B cell (primary cell): ENCODE measurements around the gene MYL5. TPM values are rescaled to one million over a fixed set of nuclear protein-coding genes. Genes with fewer than 3 reads are reported as not detected.
"Not testable (repeated sequence)": the region's sequence is repeated elsewhere in the genome, so short reads cannot be mapped to it uniquely, and the experiment has no call there.

Experiments used
- ATAC-seq: fragments of 200-7000 bp; cut with Tn5 transposase; one replicate; pipeline ENCODE4 v1.10.0; 2021; ENCODE audit warnings: low read depth, mild to moderate bottlenecking, moderate number of reproducible peaks, moderate library complexity
- CTCF ChIA-PET: fragments of 350-600 bp; sonication (Branson Sonifier 250); formaldehyde crosslinking; loops from one replicate; lab custom pipeline; 2021; ENCODE audit warnings: antibody characterized with exemption, inconsistent platforms; lab: Charles Lee
- POLR2A ChIA-PET: fragments of 350-600 bp; sonication (Branson Sonifier 250); formaldehyde crosslinking; loops from one replicate; lab custom pipeline; 2021; ENCODE audit warnings: antibody characterized with exemption; lab: Charles Lee
- DNase-seq: peaks from one replicate; pipeline ENCODE4 v3.0.0; 2013
- H2AFZ ChIP-seq: 2 replicates; pipeline ENCODE4 v1.6.1; 2012; ENCODE audit warnings: mild to moderate bottlenecking, low read depth, low read length; ENCODE audit not compliant: insufficient read depth, poor library complexity, severe bottlenecking
- H3K27ac ChIP-seq, 2 donors: 1 replicate in 1 of 2; 2 replicates in 1 of 2; pipeline ENCODE4 v1.5.1; 2012 to 2013; ENCODE audit warnings: low read length in 2 of 2, mild to moderate bottlenecking in 2 of 2, moderate library complexity in 1 of 2
- H3K27me3 ChIP-seq, 4 experiments: fragments of 200-600 bp in 1 of 4; sonication (generic) in 1 of 4; replicated peaks in 1 of 4; 1 replicate in 2 of 4; 2 replicates in 2 of 4; pipeline versions ENCODE4 v1.6.1 to v1.7.0; 2013 to 2016; ENCODE audit warnings: low read length in 3 of 4, mild to moderate bottlenecking in 2 of 4, mixed read lengths in 1 of 4, moderate library complexity in 1 of 4; ENCODE audit not compliant: insufficient read depth in 4 of 4, control insufficient read depth in 3 of 4; ENCODE audit errors: control extremely low read depth in 1 of 4
- H3K36me3 ChIP-seq, 2 experiments: replicated peaks in 1 of 2; 1 replicate in 1 of 2; 2 replicates in 1 of 2; pipeline versions ENCODE4 v1.6.1 to v1.7.1; 2013; ENCODE audit warnings: low read length in 1 of 2; ENCODE audit not compliant: insufficient read depth in 2 of 2, control insufficient read depth in 1 of 2; ENCODE audit errors: control extremely low read depth in 1 of 2, extremely low read depth in 1 of 2
- H3K4me1 ChIP-seq, 2 donors: fragments of 200-600 bp in 1 of 2; sonication (generic) in 1 of 2; 1 replicate in 1 of 2; 2 replicates in 1 of 2; pipeline versions ENCODE4 v1.5.1 to v1.6.1; 2013 to 2017; ENCODE audit warnings: low read length in 2 of 2; ENCODE audit not compliant: control insufficient read depth in 2 of 2, insufficient read depth in 2 of 2
- H3K4me2 ChIP-seq: replicated peaks from 2 replicates; pipeline ENCODE3; 2012; ENCODE audit warnings: mild to moderate bottlenecking, low read depth, low read length; ENCODE audit not compliant: poor library complexity, severe bottlenecking
- H3K4me3 ChIP-seq, 5 experiments: fragments of 200-600 bp in 1 of 5; sonication (generic) in 1 of 5; 1 replicate in 3 of 5; 2 replicates in 2 of 5; pipeline versions ENCODE4 v1.5.1 to v1.7.0; 2011 to 2016; ENCODE audit warnings: low read length in 4 of 5, mild to moderate bottlenecking in 4 of 5, low read depth in 2 of 5, control low read depth in 1 of 5, moderate library complexity in 1 of 5; ENCODE audit not compliant: insufficient read depth in 1 of 5; ENCODE audit errors: control extremely low read depth in 1 of 5, extremely low read depth in 1 of 5
- H3K79me2 ChIP-seq: fragments of 200-600 bp; sonication (generic); one replicate; pipeline ENCODE4 v1.6.0; 2016; ENCODE audit warnings: low read length; ENCODE audit not compliant: control insufficient read depth, insufficient read depth
- H3K9ac ChIP-seq: fragments of 200-600 bp; sonication (generic); 2 replicates; pipeline ENCODE4 v1.6.1; 2017; ENCODE audit warnings: mild to moderate bottlenecking, low read length, moderate library complexity
- H3K9me3 ChIP-seq, 3 donors: one replicate each; pipeline versions ENCODE4 v1.6.1 to v1.7.1; 2013; ENCODE audit warnings: low read length in 2 of 3; ENCODE audit not compliant: control insufficient read depth in 2 of 3, insufficient read depth in 1 of 3; ENCODE audit errors: control extremely low read depth in 1 of 3
- H4K20me1 ChIP-seq: 2 replicates; pipeline ENCODE4 v1.6.0; 2012; ENCODE audit warnings: mild to moderate bottlenecking, low read length; ENCODE audit not compliant: insufficient read depth, control insufficient read depth, poor library complexity, severe bottlenecking
- H3K27ac Mint-ChIP-seq: one replicate; pipeline ENCODE4 v1.8.0; 2021; ENCODE audit warnings: mixed read lengths
- H3K27me3 Mint-ChIP-seq: one replicate; pipeline ENCODE4 v1.8.0; 2021; ENCODE audit warnings: mixed read lengths
- H3K4me1 Mint-ChIP-seq: one replicate; pipeline ENCODE4 v1.8.0; 2021; ENCODE audit warnings: mixed read lengths
- H3K4me3 Mint-ChIP-seq: one replicate; pipeline ENCODE4 v1.8.0; 2021; ENCODE audit warnings: mixed read lengths
- H3K9me3 Mint-ChIP-seq: one replicate; pipeline ENCODE4 v1.8.0; 2022; ENCODE audit warnings: mixed read lengths; ENCODE audit not compliant: insufficient read depth
- CTCF ChIP-seq: fragments of 200-600 bp; IDR thresholded peaks from one replicate; pipeline ENCODE4 v1.8.0; 2022; ENCODE audit warnings: antibody characterized with exemption, mild to moderate bottlenecking
- EZH2 ChIP-seq: IDR thresholded peaks from 2 replicates; pipeline ENCODE4 v1.6.1; 2012; ENCODE audit warnings: borderline replicate concordance, low read depth, mild to moderate bottlenecking, moderate library complexity, low read length; ENCODE audit not compliant: insufficient read depth, poor library complexity, severe bottlenecking
- WGBS: methylation state at CpG from one replicate; pipeline ENCODE4 v1.1.5; 2013; ENCODE audit warnings: missing lambda C conversion rate; ENCODE audit not compliant: insufficient coverage; 5-methylcytosine and 5-hydroxymethylcytosine counted together
- intact Hi-C: fragments of 100-400 bp; cut with micrococcal nuclease; formaldehyde crosslinking; loops from one replicate; pipeline ENCODE4 v1.10.0; 2022
- polyA plus RNA-seq: library from polyadenylated mRNA; depleted of rRNA; stranded (reverse); fragments of >200 nt; gene quantifications from 2 replicates; pipeline ENCODE4 v1.2.3, GENCODE V29; 2012
- total RNA-seq, 2 donors: library from RNA; stranded (reverse); fragments of 120-200 nt in 1 of 2; gene quantifications; 1 replicate in 1 of 2; 2 replicates in 1 of 2; pipeline versions ENCODE4 v1.2.3 to v1.2.4, GENCODE V29; 2013 to 2022

The MYL5 gene
- total and polyA plus RNA-seq, 2 donors (not counting 1 experiment from before 2014, with no cell fraction given): 16.9 to 38.3 TPM

DNA sequence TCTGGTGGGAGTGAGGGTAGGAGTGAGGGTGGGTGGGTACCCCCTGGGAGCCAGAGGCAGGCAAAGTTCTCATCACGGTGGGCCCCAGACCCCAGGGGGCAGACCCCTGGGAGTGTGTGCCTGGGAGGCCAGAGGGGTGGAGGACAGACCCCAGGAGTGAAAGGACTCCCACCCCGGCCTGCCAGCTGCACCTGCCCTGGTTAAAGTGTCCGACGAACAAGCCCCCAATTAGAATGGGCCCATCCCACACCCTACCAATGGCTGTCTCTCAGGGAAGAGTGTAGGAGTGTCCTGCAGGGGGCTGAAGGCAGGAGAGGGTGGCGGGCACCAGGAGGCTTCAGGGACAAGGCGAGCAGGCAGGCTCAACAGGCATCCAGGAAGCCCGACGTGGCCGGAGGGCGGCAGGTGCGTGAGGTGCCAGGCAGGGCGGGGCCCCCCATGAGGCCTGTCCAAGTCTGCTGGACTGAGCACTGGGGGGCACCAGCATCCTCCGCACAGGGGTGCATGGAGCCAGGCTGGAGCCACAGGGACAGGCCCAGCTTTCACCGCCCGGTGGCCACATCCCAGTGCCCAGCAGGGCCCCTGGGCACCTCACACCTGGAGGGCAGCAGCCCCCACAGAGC is 40.3 kb upstream of the MYL5 start:
- POLR2A ChIA-PET: no interaction called here
- ATAC-seq (no peak), DNase-seq (no peak)
- TF ChIP-seq CTCF (no peak), EZH2 (no peak)
- no peak overlapping the region for H3K4me3 Mint-ChIP-seq
- no peaks in the 10 kb centered on the region for H4K20me1 ChIP-seq
- H2AFZ ChIP-seq: no peak overlapping the region
- peaks cover 6% of the 10 kb centered on the region for H3K27me3 Mint-ChIP-seq
- H3K4me1 Mint-ChIP-seq: no peaks in the 10 kb centered on the region
- H3K27me3 ChIP-seq: no peaks in the 10 kb centered on the region
- H3K27ac ChIP-seq: no peak overlapping the region
- H3K9me3 Mint-ChIP-seq: no peaks in the 10 kb centered on the region
- no peaks in the 10 kb centered on the region for H3K4me1 ChIP-seq
- no peak overlapping the region for H3K27ac Mint-ChIP-seq
- CTCF ChIA-PET: no interaction called here
- H3K9me3 ChIP-seq: peaks cover 0 to 35% (median 3%) of the 10 kb centered on the region in 3 donors
- H3K36me3 ChIP-seq: no peaks in the 10 kb centered on the region
- intact Hi-C loops: no loop called here
- WGBS: 88% methylated on average over 11 of the region's 15 CpGs
- H3K4me3 ChIP-seq: no peak overlapping the region
- no peak overlapping the region for H3K4me2 ChIP-seq
- no peaks in the 10 kb centered on the region for H3K79me2 ChIP-seq
- no peak overlapping the region for H3K9ac ChIP-seq

DNA sequence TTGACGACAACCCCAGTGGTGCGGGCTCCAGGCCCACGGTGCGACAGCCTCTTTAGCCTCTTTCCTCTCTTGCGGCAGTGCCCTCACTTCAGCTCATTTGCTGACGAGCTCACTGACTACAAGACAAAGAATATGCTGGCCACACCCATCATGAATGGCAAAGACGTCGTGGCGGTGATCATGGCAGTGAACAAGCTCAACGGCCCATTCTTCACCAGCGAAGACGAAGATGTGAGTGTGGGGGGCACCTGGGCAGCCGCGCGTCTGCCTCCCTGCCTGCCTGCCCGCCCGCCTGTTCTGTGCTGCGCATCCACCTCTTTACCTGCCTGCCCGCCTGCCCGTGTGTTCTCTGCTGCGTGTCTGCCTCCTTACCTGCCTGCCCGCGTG is 39.8 kb upstream of the MYL5 start:
- no peak overlapping the region for H2AFZ ChIP-seq
- no peak overlapping the region for H3K4me2 ChIP-seq
- Mint-ChIP-seq H3K4me3 (no peak overlapping the region), H3K9me3 (no peaks in the 10 kb centered on the region), H3K4me1 (no peaks in the 10 kb centered on the region), H3K27ac (no peak overlapping the region), H3K27me3 (peaks cover 6% of the 10 kb centered on the region)
- TF ChIP-seq CTCF (no peak), EZH2 (no peak)
- no peaks in the 10 kb centered on the region for H3K79me2 ChIP-seq
- WGBS: 83% methylated on average over 20 of the region's 23 CpGs
- H3K27ac ChIP-seq: no peak overlapping the region
- H3K9ac ChIP-seq: no peak overlapping the region
- no peak overlapping the region for H3K4me3 ChIP-seq
- intact Hi-C loops: no loop called here
- H3K27me3 ChIP-seq: no peaks in the 10 kb centered on the region
- H3K4me1 ChIP-seq: no peaks in the 10 kb centered on the region
- ATAC-seq (no peak), DNase-seq (no peak)
- POLR2A ChIA-PET: no interaction called here
- no peaks in the 10 kb centered on the region for H3K36me3 ChIP-seq
- peaks cover 0 to 37% (median 3%) of the 10 kb centered on the region in 3 donors for H3K9me3 ChIP-seq
- H4K20me1 ChIP-seq: no peaks in the 10 kb centered on the region
- CTCF ChIA-PET: no interaction called here

DNA sequence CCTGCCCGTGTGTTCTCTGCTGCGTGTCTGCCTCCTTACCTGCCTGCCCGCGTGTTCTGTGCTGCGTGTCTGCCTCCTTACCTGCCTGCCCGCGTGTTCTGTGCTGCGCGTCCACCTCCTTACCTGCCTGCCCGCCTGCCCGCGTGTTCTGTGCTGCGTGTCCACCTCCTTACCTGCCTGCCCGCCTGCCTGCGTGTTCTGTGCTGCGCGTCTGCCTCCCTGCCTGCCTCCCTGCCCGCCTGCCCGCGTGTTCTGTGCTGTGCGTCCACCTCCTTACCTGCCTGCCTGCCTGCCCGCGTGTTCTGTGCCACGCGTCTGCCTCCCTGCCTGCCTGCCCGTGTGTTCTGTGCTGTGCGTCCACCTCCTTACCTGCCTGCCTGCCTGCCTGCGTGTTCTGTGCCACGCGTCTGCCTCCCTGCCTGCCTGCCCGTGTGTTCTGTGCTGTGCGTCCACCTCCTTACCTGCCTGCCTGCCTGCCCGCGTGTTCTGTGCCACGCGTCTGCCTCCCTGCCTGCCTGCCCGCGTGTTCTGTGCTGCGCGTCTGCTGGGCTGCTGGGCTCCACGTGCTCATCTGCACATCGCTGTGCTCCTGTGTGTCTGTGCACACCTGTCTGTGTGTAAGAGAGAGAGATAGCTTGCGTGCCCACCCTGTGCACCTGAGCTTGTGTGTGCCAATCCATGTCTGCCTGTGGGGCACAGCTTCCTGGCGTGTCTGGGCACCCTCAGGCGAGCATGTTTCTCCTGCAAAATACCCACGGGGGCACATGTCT is 39.1 kb upstream of the MYL5 start:
- H3K79me2 ChIP-seq, H4K20me1 ChIP-seq, H3K4me1 Mint-ChIP-seq, H3K4me3 ChIP-seq, H3K27me3 Mint-ChIP-seq, DNase-seq, H3K4me3 Mint-ChIP-seq, POLR2A ChIA-PET, H3K27ac Mint-ChIP-seq, H3K4me2 ChIP-seq, H3K9me3 Mint-ChIP-seq, H3K4me1 ChIP-seq, H3K9ac ChIP-seq, ATAC-seq, intact Hi-C loops, H3K36me3 ChIP-seq, H3K27ac ChIP-seq, CTCF ChIA-PET, H2AFZ ChIP-seq, H3K27me3 ChIP-seq: not testable (repeated sequence)
- 94% methylated on average over 43 of the region's 46 CpGs for WGBS
- peaks cover 0 to 37% (median 3%) of the 10 kb centered on the region in 3 donors for H3K9me3 ChIP-seq
